GM23338 (cell line): ENCODE measurements around the gene CAST. TPM values are rescaled to one million over a fixed set of nuclear protein-coding genes. Genes with fewer than 3 reads are reported as not detected.

ENCODE experiments used
- ATAC-seq: fragments of 200-7000 bp; cut with Tn5 transposase; 3 replicates; pipeline ENCODE4 v1.9.1; 2020
- DNase-seq: peaks from one replicate; pipeline ENCODE4 v3.0.0-alpha.2; 2015; ENCODE audit warnings: low spot score
- H2AFZ ChIP-seq: fragments of 200-600 bp; sonication (generic); 2 replicates; pipeline ENCODE4 v1.8.0; 2016; ENCODE audit warnings: antibody characterized with exemption, mild to moderate bottlenecking, moderate library complexity
- H3F3A ChIP-seq: fragments of 200-600 bp; sonication (generic); replicated peaks from 2 replicates; pipeline ENCODE4 v1.8.0; 2017; ENCODE audit warnings: antibody characterized with exemption, mixed run types, low read depth
- H3K27ac ChIP-seq: fragments of 200-600 bp; sonication (generic); 2 replicates; pipeline ENCODE4 v1.6.1; 2016; ENCODE audit warnings: low read depth
- H3K27me3 ChIP-seq: fragments of 200-600 bp; sonication (generic); 2 replicates; pipeline ENCODE4 v1.8.0; 2016; ENCODE audit warnings: mild to moderate bottlenecking, mixed run types, moderate library complexity; ENCODE audit not compliant: insufficient read depth
- H3K36me3 ChIP-seq: fragments of 200-600 bp; sonication (generic); 2 replicates; pipeline ENCODE4 v1.8.0; 2016; ENCODE audit warnings: mild to moderate bottlenecking; ENCODE audit not compliant: insufficient read depth
- H3K4me1 ChIP-seq: fragments of 200-600 bp; sonication (generic); 2 replicates; pipeline ENCODE4 v1.8.0; 2016; ENCODE audit warnings: mild to moderate bottlenecking, moderate library complexity; ENCODE audit not compliant: insufficient read depth
- H3K4me2 ChIP-seq: fragments of 200-600 bp; sonication (generic); 2 replicates; pipeline ENCODE4 v1.7.1; 2017; ENCODE audit warnings: mixed run types
- H3K4me3 ChIP-seq: fragments of 200-600 bp; sonication (generic); 2 replicates; pipeline ENCODE4 v1.6.1; 2016; ENCODE audit warnings: mixed run types
- H3K79me2 ChIP-seq: fragments of 200-600 bp; sonication (generic); replicated peaks from 2 replicates; pipeline ENCODE4 v1.8.0; 2017; ENCODE audit warnings: mild to moderate bottlenecking; ENCODE audit not compliant: insufficient read depth
- H3K9me2 ChIP-seq: fragments of 200-600 bp; sonication (generic); 2 replicates; pipeline ENCODE4 v1.8.0; 2017; ENCODE audit not compliant: insufficient read depth
- H4K20me1 ChIP-seq: fragments of 200-600 bp; sonication (generic); replicated peaks from 2 replicates; pipeline ENCODE4 v1.8.0; 2017; ENCODE audit warnings: mild to moderate bottlenecking; ENCODE audit not compliant: insufficient read depth
- H3K27ac Mint-ChIP-seq: 2 replicates; pipeline ENCODE4 v1.8.0; 2020; ENCODE audit warnings: inconsistent platforms, mild to moderate bottlenecking, moderate library complexity, mixed read lengths
- H3K27me3 Mint-ChIP-seq: 3 replicates; pipeline ENCODE4 v1.8.0; 2022; ENCODE audit warnings: low read depth, mild to moderate bottlenecking, moderate library complexity, mixed read lengths, inconsistent platforms; ENCODE audit not compliant: insufficient read depth, poor library complexity
- H3K36me3 Mint-ChIP-seq: 3 replicates; pipeline ENCODE4 v1.8.0; 2021; ENCODE audit warnings: low read depth, mild to moderate bottlenecking, inconsistent platforms, moderate library complexity, mixed read lengths
- H3K4me1 Mint-ChIP-seq: 3 replicates; pipeline ENCODE4 v1.8.0; 2020; ENCODE audit warnings: mild to moderate bottlenecking, inconsistent platforms, mixed read lengths
- H3K4me3 Mint-ChIP-seq: 3 replicates; pipeline ENCODE4 v1.8.0; 2021; ENCODE audit warnings: moderate library complexity, mild to moderate bottlenecking, inconsistent platforms, mixed read lengths
- H3K9me3 Mint-ChIP-seq: 3 replicates; pipeline ENCODE4 v1.8.0; 2020; ENCODE audit warnings: moderate library complexity, mild to moderate bottlenecking, inconsistent platforms, mixed read lengths
- CREB1 ChIP-seq: fragments of 250-450 bp; sonication (Bioruptor Pico); IDR thresholded peaks from 2 replicates; pipeline ENCODE4 v1.5.0; 2020; ENCODE audit warnings: low read depth, mild to moderate bottlenecking, moderate library complexity
- ETS1 ChIP-seq: IDR thresholded peaks from 2 replicates; pipeline ENCODE4 v1.6.1; 2016; ENCODE audit warnings: antibody characterized with exemption
- NANOG ChIP-seq: IDR thresholded peaks from 2 replicates; pipeline ENCODE4 v1.6.1; 2016; ENCODE audit warnings: antibody characterized with exemption, borderline replicate concordance
- REST ChIP-seq: IDR thresholded peaks from one replicate; pipeline ENCODE4 v1.6.1; 2018; ENCODE audit warnings: antibody characterized with exemption; ENCODE audit not compliant: unreplicated experiment
- STAT1 ChIP-seq: IDR thresholded peaks from one replicate; pipeline ENCODE4 v1.6.1; 2016; ENCODE audit warnings: antibody characterized with exemption; ENCODE audit not compliant: unreplicated experiment
- ZNF331 ChIP-seq: fragments of 250-450 bp; sonication (Bioruptor Pico); IDR thresholded peaks from 2 replicates; pipeline ENCODE4 v1.5.0; 2020; ENCODE audit warnings: low read depth, mild to moderate bottlenecking, moderate library complexity
- polyA plus RNA-seq: library from polyadenylated mRNA; unstranded; fragments of >200 nt; fragmentation: Nextera tagmentation; extraction: Ambion mirVana; gene quantifications from 2 replicates; pipeline ENCODE4 v1.2.1, GENCODE V29; 2016
- total RNA-seq: library from RNA; depleted of rRNA; stranded (reverse); fragments of >200 nt; shearing (Covaris generic); gene quantifications from 2 replicates; pipeline ENCODE4 v1.2.3, GENCODE V29; 2014
- TF ChIP-seq, protein P1 (sequence below): fragments of 250-450 bp; sonication (Bioruptor Pico); IDR thresholded peaks from 2 replicates; pipeline ENCODE4 v1.5.0; 2020; ENCODE audit warnings: mild to moderate bottlenecking, moderate library complexity
- TF ChIP-seq, protein P2 (sequence below), 2 experiments: fragments of 200-600 bp in 1 of 2; sonication (generic) in 1 of 2; conservative IDR thresholded peaks; 2 replicates each; pipeline versions ENCODE4 v1.5.1 to v1.6.1; 2016 to 2017; ENCODE audit warnings: antibody characterized with exemption in 2 of 2, low read depth in 2 of 2, mild to moderate bottlenecking in 2 of 2, moderate library complexity in 1 of 2

CAST gene
- total and polyA plus RNA-seq, 2 experiments from 2014 or later, result 37.9 to 57.7 TPM

DNA sequence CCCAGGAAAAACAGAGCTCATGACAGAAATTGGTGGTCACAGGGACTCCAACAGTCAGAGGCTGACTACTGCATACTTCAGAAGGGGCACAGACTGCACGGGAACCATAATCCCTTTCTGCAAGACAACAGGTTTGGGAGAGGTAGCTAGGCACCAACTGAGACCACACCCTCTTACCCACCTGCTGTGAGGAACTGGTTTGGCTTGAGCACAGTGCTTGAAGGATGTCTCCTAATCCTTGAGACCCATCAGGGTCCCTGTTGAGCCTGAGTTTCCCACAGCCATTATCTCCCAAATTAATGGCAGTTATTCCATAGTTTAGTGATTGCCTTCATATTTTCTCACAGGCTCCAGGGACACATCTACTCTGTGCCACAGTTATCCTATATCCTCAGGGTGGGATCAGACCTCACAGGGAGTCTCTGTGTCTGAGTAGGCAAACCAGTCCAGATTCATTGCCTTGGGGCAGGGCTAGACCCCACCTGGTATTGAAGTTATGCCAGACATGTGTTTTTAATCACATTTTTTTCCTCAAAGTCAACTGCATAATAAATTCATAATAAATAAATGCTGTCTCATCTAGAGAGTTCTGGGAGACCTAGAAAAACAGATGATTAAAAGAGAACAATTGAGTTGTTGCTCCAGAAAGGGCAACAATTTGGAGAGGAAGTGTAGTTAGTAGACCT, 9.3 kb upstream of the CAST start:
- Mint-ChIP-seq H3K4me1 (peaks cover 17% of the 10 kb centered on the region), H3K27me3 (peaks cover 2% of the 10 kb centered on the region), H3K4me3 (no peak overlapping the region), H3K27ac (no peak overlapping the region), H3K36me3 (no peaks in the 10 kb centered on the region), H3K9me3 (no peaks in the 10 kb centered on the region)
- H3K27me3 ChIP-seq, result no peaks in the 10 kb centered on the region
- H4K20me1 ChIP-seq, result no peaks in the 10 kb centered on the region
- H3K36me3 ChIP-seq, result no peaks in the 10 kb centered on the region
- DNase-seq (peak; percentile 30), ATAC-seq (peak; percentile 85)
- no peaks in the 10 kb centered on the region for H3K9me2 ChIP-seq
- no peak overlapping the region for H3K4me3 ChIP-seq
- H3K79me2 ChIP-seq, result no peaks in the 10 kb centered on the region
- no peak overlapping the region for H2AFZ ChIP-seq
- H3K4me1 ChIP-seq, result peaks cover 3% of the 10 kb centered on the region; the same call in 1 of the 2 replicates
- H3K4me2 ChIP-seq, result peak overlapping the region; percentile 29; the same call in 1 of the 2 replicates
- TF ChIP-seq, protein P1, sequence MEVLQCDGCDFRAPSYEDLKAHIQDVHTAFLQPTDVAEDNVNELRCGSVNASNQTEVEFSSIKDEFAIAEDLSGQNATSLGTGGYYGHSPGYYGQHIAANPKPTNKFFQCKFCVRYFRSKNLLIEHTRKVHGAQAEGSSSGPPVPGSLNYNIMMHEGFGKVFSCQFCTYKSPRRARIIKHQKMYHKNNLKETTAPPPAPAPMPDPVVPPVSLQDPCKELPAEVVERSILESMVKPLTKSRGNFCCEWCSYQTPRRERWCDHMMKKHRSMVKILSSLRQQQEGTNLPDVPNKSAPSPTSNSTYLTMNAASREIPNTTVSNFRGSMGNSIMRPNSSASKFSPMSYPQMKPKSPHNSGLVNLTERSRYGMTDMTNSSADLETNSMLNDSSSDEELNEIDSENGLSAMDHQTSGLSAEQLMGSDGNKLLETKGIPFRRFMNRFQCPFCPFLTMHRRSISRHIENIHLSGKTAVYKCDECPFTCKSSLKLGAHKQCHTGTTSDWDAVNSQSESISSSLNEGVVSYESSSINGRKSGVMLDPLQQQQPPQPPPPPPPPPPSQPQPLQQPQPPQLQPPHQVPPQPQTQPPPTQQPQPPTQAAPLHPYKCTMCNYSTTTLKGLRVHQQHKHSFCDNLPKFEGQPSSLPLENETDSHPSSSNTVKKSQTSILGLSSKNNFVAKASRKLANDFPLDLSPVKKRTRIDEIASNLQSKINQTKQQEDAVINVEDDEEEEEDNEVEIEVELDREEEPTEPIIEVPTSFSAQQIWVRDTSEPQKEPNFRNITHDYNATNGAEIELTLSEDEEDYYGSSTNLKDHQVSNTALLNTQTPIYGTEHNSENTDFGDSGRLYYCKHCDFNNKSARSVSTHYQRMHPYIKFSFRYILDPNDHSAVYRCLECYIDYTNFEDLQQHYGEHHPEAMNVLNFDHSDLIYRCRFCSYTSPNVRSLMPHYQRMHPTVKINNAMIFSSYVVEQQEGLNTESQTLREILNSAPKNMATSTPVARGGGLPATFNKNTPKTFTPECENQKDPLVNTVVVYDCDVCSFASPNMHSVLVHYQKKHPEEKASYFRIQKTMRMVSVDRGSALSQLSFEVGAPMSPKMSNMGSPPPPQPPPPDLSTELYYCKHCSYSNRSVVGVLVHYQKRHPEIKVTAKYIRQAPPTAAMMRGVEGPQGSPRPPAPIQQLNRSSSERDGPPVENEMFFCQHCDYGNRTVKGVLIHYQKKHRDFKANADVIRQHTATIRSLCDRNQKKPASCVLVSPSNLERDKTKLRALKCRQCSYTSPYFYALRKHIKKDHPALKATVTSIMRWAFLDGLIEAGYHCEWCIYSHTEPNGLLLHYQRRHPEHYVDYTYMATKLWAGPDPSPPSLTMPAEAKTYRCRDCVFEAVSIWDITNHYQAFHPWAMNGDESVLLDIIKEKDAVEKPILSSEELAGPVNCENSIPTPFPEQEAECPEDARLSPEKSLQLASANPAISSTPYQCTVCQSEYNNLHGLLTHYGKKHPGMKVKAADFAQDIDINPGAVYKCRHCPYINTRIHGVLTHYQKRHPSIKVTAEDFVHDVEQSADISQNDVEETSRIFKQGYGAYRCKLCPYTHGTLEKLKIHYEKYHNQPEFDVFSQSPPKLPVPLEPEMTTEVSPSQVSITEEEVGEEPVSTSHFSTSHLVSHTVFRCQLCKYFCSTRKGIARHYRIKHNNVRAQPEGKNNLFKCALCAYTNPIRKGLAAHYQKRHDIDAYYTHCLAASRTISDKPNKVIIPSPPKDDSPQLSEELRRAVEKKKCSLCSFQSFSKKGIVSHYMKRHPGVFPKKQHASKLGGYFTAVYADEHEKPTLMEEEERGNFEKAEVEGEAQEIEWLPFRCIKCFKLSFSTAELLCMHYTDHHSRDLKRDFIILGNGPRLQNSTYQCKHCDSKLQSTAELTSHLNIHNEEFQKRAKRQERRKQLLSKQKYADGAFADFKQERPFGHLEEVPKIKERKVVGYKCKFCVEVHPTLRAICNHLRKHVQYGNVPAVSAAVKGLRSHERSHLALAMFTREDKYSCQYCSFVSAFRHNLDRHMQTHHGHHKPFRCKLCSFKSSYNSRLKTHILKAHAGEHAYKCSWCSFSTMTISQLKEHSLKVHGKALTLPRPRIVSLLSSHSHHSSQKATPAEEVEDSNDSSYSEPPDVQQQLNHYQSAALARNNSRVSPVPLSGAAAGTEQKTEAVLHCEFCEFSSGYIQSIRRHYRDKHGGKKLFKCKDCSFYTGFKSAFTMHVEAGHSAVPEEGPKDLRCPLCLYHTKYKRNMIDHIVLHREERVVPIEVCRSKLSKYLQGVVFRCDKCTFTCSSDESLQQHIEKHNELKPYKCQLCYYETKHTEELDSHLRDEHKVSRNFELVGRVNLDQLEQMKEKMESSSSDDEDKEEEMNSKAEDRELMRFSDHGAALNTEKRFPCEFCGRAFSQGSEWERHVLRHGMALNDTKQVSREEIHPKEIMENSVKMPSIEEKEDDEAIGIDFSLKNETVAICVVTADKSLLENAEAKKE (CRISPR knock-in tag), result 0 out of 2 replicates have a peak, but pooled peaks have one; percentile 43
- TF ChIP-seq ETS1, result no peak
- H3F3A ChIP-seq, result no peaks in the 10 kb centered on the region
- no peak overlapping the region for H3K27ac ChIP-seq

DNA sequence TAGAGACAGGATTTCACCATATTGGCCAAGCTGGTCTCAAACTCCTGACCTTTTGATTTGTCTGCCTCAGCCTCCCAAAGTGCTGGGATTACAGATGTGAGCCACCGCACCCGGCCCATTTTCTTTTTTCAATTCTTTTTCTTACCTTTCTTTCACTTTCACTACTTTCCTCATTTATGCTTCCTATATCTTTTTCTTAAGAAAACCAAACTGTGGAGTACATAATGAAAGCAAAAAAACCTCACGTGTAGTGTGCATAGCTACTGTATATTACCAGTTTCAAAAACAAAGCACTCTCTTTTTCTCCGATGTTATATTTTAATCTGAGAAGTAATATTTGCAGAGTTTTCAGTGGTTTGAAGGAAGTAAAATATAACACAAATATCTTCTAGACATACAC, 8.0 kb upstream of the CAST start:
- Histone ChIP-seq H3K79me2 (no peaks in the 10 kb centered on the region), H3K27ac (no peak overlapping the region), H3K36me3 (no peaks in the 10 kb centered on the region), H4K20me1 (no peaks in the 10 kb centered on the region), H3K9me2 (no peaks in the 10 kb centered on the region), H3K4me1 (peaks cover 3% of the 10 kb centered on the region; the same call in 1 of the 2 replicates), H2AFZ (no peak overlapping the region), H3K4me3 (no peak overlapping the region), H3K27me3 (peaks cover 6% of the 10 kb centered on the region), H3K4me2 (no peak overlapping the region), H3F3A (no peaks in the 10 kb centered on the region)
- Mint-ChIP-seq H3K4me1 (peaks cover 17% of the 10 kb centered on the region), H3K36me3 (no peaks in the 10 kb centered on the region), H3K4me3 (no peak overlapping the region), H3K27me3 (peaks cover 2% of the 10 kb centered on the region), H3K9me3 (no peaks in the 10 kb centered on the region), H3K27ac (no peak overlapping the region)
- no peak for ATAC-seq
- DNase-seq, result no peak
- TF ChIP-seq NANOG, result no peak
- no peak for TF ChIP-seq CREB1 (CRISPR knock-in tag)
- TF ChIP-seq, protein P2, sequence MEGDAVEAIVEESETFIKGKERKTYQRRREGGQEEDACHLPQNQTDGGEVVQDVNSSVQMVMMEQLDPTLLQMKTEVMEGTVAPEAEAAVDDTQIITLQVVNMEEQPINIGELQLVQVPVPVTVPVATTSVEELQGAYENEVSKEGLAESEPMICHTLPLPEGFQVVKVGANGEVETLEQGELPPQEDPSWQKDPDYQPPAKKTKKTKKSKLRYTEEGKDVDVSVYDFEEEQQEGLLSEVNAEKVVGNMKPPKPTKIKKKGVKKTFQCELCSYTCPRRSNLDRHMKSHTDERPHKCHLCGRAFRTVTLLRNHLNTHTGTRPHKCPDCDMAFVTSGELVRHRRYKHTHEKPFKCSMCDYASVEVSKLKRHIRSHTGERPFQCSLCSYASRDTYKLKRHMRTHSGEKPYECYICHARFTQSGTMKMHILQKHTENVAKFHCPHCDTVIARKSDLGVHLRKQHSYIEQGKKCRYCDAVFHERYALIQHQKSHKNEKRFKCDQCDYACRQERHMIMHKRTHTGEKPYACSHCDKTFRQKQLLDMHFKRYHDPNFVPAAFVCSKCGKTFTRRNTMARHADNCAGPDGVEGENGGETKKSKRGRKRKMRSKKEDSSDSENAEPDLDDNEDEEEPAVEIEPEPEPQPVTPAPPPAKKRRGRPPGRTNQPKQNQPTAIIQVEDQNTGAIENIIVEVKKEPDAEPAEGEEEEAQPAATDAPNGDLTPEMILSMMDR (conservative IDR thresholded peaks at IDR 0.05; ENCODE audit: low read depth in 2 of 2), result no peak
- no peak for TF ChIP-seq STAT1
- TF ChIP-seq ZNF331 (CRISPR knock-in tag), result no peak
- TF ChIP-seq REST, result no peak
